ENCODE measurements around the gene PIK3R2. TPM values are rescaled to one million over a fixed set of nuclear protein-coding genes. Genes with fewer than 3 reads are reported as not detected.

The PIK3R2 gene
- total and polyA plus RNA-seq, 2 of the 4 experiments (the other 2 are of a cell fraction), result 12.2 to 25.1 TPM

DNA sequence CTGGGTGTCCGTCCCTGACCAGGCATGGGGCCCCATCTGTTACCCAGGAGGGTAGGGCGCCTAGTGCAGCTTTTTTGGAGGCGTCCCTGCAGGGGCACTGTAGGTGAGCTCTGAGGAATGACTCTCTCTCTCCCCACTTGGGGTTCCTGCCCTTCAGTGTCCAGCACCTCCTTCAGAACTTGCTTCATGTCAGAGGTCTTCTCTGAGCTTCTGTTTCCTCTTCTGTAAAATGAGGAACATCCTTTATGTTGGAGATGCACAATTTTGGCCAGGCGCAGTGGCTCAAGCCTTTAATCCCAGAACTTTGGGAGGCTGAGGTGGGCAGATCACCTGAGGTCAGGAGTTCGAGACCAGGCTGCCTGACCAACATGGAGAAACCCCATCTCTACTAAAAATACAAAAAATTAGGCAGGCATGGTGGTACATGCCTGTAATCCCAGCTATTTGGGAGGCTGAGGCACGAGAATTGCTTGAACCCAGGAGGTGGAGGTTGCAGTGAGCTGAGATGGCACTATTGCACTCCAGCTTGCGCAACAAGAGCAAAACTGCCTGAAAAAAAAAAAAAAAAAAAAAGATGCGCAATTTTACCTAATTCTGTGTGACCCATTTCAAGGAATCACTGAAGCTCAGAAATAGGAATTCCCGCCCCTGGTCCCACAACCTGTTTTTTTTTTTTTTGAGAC is 15.2 kb upstream of the PIK3R2 start:
- no peak overlapping the region for H3K27ac ChIP-seq (ENCODE audit: insufficient read depth, low read length)
- H3K4me3 ChIP-seq (ENCODE audit: insufficient read depth, low read depth, low read length), result no peak overlapping the region
- no peak overlapping the region for H4K5ac ChIP-seq (ENCODE audit: low read depth, low read length)
- H4K8ac ChIP-seq (ENCODE audit: low read depth in 2 of 2, low read length in 2 of 2), result no peak overlapping the region
- H2AK5ac ChIP-seq (ENCODE audit: low read depth, low read length), result no peak overlapping the region
- no peak overlapping the region for H2AK9ac ChIP-seq (replicated peaks; ENCODE audit: low read depth, low read length, poor library complexity)
- no TSS peak for BruUV-seq (replicated peaks)
- no peaks in the 10 kb centered on the region for H3K4me1 ChIP-seq (ENCODE audit: control insufficient read depth, insufficient read depth, low read length)
- ChIA-PET POLR2A (ENCODE audit: unreplicated experiment) (no interaction called here), CTCF (no interaction called here)
- H2BK15ac ChIP-seq (ENCODE audit: low read depth, low read length), result no peak overlapping the region
- no peaks in the 10 kb centered on the region for H4K20me1 ChIP-seq (ENCODE audit: insufficient read depth, low read length)
- H4K91ac ChIP-seq (ENCODE audit: insufficient read depth, low read depth, low read length), result no peak overlapping the region
- 100% methylated on average over 3 of the region's 9 CpGs; no CpG with 5 or more reads in 1 of the 2 experiments for WGBS, 2 experiments (ENCODE audit: extremely low coverage in 2 of 2, insufficient read length in 1 of 2)
- H3K23ac ChIP-seq (ENCODE audit: low read depth, low read length), result no peak overlapping the region
- no peak overlapping the region for H2BK20ac ChIP-seq (ENCODE audit: low read depth, low read length)
- intact Hi-C loops (cut with micrococcal nuclease) (no loop called here), dilution Hi-C loops (cut with HindIII; ENCODE audit: low sequenced_read_pairs, unreplicated experiment) (no loop called here), in situ Hi-C loops (cut with MboI; ENCODE audit: low sequenced_read_pairs) (no loop called here)
- no peak overlapping the region for H3K18ac ChIP-seq (ENCODE audit: low read depth, low read length)
- no peak overlapping the region for H3K9ac ChIP-seq (ENCODE audit: low read depth, low read length)
- no peak overlapping the region for H3K4ac ChIP-seq (ENCODE audit: low read depth, low read length)
- no peak overlapping the region for H2BK120ac ChIP-seq (ENCODE audit: low read depth, low read length)
- H3K14ac ChIP-seq (replicated peaks; ENCODE audit: low read depth, low read length), result no peak overlapping the region
- ATAC-seq (ENCODE audit: low read depth) (no peak), DNase-seq (no peak)
- no peak overlapping the region for H3K4me2 ChIP-seq (ENCODE audit: low read depth, low read length)
- no peaks in the 10 kb centered on the region for H3K9me3 ChIP-seq (ENCODE audit: control insufficient read depth, insufficient read depth, low read length)
- peaks cover 45% of the 10 kb centered on the region for H3K36me3 ChIP-seq (ENCODE audit: control insufficient read depth, insufficient read depth, low read length)
- no peak overlapping the region for H2AFZ ChIP-seq (replicated peaks; ENCODE audit: low read length, poor library complexity)
- H3K79me1 ChIP-seq (ENCODE audit: low read depth in 1 of 2, low read length in 2 of 2), result no peaks in the 10 kb centered on the region
- no peaks in the 10 kb centered on the region for H3K27me3 ChIP-seq (ENCODE audit: control insufficient read depth, insufficient read depth, low read length)
- H3K9me1 ChIP-seq (ENCODE audit: insufficient read depth, low read length), result no peaks in the 10 kb centered on the region
- no peak overlapping the region for H3K56ac ChIP-seq (ENCODE audit: extremely low read depth, insufficient read depth, low read length)
- H2BK5ac ChIP-seq (ENCODE audit: low read depth, low read length, poor library complexity, severe bottlenecking), result no peak overlapping the region
- TF ChIP-seq NFE2L2 (IDR thresholded peaks at IDR 0.05; ENCODE audit: low read depth, low read length), result no peak
- no peak for TF ChIP-seq POLR2A (IDR thresholded peaks at IDR 0.05; ENCODE audit: low read depth, low read length)
- no peak for TF ChIP-seq MAZ (IDR thresholded peaks at IDR 0.05; ENCODE audit: borderline replicate concordance, low read depth, low read length)
- TF ChIP-seq BHLHE40 (IDR thresholded peaks at IDR 0.05; ENCODE audit: low read depth, low read length), result no peak
- TF ChIP-seq FOS (IDR thresholded peaks at IDR 0.05; ENCODE audit: low read depth, low read length), result no peak
- TF ChIP-seq CHD1 (IDR thresholded peaks at IDR 0.05; ENCODE audit: low read depth, low read length), result no peak
- no peak for TF ChIP-seq MXI1 (IDR thresholded peaks at IDR 0.05; ENCODE audit: borderline replicate concordance, low read depth, low read length)
